ENCODE results near the gene CRIM1. TPM values are rescaled to one million over a fixed set of nuclear protein-coding genes. Genes with fewer than 3 reads are reported as not detected.

The CRIM1 gene
- total RNA-seq, 1 donor: 949 TPM

- no peak for TF ChIP-seq CTCF (IDR thresholded peaks at IDR 0.05; ENCODE audit: insufficient read depth, low read depth, low read length)
- DNase-seq (ENCODE audit: low read depth): no peak
- H3K4me3 ChIP-seq (ENCODE audit: low read depth, low read length): no peak overlapping the region
Measured at GRCh38 chr2:36329251-36329650, 26.3 kb upstream of the CRIM1 start.

- H3K4me3 ChIP-seq (ENCODE audit: low read depth, low read length): no peak overlapping the region
- no peak for TF ChIP-seq CTCF (IDR thresholded peaks at IDR 0.05; ENCODE audit: insufficient read depth, low read depth, low read length)
- peak; percentile 48 for DNase-seq (ENCODE audit: low read depth)
Measured at GRCh38 chr2:36329746-36330472, 25.7 kb upstream of the CRIM1 start.

GRCh38 chr2:36330473-36331395 lies 24.8 kb upstream of the CRIM1 start:
- DNase-seq (ENCODE audit: low read depth): no peak
- no peak for TF ChIP-seq CTCF (IDR thresholded peaks at IDR 0.05; ENCODE audit: insufficient read depth, low read depth, low read length)
- H3K4me3 ChIP-seq (ENCODE audit: low read depth, low read length): no peak overlapping the region

GRCh38 chr2:36333350-36334012 lies 22.1 kb upstream of the CRIM1 start:
- DNase-seq (ENCODE audit: low read depth): no peak
- H3K4me3 ChIP-seq (ENCODE audit: low read depth, low read length): no peak overlapping the region
- no peak for TF ChIP-seq CTCF (IDR thresholded peaks at IDR 0.05; ENCODE audit: insufficient read depth, low read depth, low read length)

GRCh38 chr2:36335597-36335996 lies 20.0 kb upstream of the CRIM1 start:
- TF ChIP-seq CTCF (IDR thresholded peaks at IDR 0.05; ENCODE audit: insufficient read depth, low read depth, low read length): no peak
- H3K4me3 ChIP-seq (ENCODE audit: low read depth, low read length): no peak overlapping the region
- DNase-seq (ENCODE audit: low read depth): no peak

GRCh38 chr2:36336321-36336720 lies 19.3 kb upstream of the CRIM1 start:
- H3K4me3 ChIP-seq (ENCODE audit: low read depth, low read length): no peak overlapping the region
- no peak for TF ChIP-seq CTCF (IDR thresholded peaks at IDR 0.05; ENCODE audit: insufficient read depth, low read depth, low read length)
- DNase-seq (ENCODE audit: low read depth): no peak

All from fibroblast of villous mesenchyme (primary cell).